NCI-H82 treated with DMSO at 0.1 percent for 48 hours (cell line): Measurements from ENCODE around the gene PDGFA.

ENCODE experiments used
- DNase-seq: peaks from one replicate; lab custom pipeline; 2025; ENCODE audit not compliant: unreplicated experiment; lab: John Stamatoyannopoulos, UW

Gene PDGFA

GRCh38 chr7:475425-475728 is 44.3 kb downstream of the PDGFA start:
- DNase-seq, result no peak

- no peak for DNase-seq
Measured at GRCh38 chr7:474605-475424, 44.8 kb downstream of the PDGFA start.

DNA sequence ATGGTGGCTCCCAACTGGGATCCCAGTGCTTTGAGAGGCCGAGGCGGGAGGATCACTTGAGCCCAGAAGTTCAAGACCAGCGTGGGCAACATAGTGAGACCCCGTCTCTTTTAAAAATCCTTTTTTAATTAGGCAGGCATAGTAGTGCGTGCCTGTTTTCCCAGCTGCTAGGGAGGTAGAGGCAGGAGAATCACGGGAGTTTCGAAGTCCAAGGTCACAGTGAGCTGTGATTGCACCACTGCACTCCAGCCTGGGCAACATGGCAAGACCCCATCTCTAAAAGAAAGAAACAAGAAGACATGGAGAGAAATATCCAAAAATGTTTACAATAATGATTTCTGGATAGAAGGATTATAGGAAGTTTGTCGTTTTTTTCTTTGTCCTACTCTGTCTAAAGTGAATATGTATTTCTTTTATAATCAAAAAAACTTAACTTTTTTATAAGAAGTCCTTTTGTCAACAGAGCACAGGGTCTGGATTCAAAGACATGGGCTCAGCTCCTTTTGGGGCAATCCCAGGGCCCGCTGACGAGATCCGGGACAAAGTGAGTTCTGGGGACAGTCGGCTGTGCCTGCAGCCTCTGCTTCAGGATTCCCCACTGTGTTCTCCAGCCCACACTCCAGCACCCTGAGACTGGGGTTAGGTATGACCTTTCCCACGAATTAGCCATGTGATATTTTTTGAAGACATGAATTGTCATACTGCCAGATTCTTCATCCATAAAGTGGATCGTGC is 45.6 kb downstream of the PDGFA start:
- DNase-seq, result no peak

DNA sequence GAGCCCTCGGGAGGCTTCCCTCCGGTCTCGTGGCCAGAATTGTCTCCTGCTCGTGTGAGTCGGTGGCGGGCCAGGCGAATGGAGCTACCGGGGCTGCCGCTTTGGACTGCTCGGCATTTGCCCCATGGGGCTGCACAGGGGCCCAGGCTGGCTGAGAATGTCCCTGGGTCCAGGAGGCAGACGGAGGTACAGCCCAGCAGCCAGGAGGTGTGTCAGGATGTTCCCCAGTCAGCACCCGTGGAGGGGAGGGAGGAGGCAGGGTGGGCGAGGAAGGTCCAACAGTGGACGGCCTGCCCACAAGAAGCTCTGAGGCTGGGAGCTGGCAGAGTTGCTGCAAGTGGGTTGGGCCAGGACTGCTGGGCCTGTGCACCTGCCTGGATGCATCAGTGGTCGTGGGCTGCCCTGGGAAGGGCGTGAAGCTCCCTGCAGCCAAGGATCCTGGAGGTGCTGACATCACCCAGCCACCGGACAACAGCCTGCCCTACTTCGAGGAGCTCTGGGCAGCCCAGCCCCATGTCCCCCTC is 46.4 kb downstream of the PDGFA start:
- no peak for DNase-seq

GRCh38 chr7:472640-472957 is 47.0 kb downstream of the PDGFA start:
- no peak for DNase-seq

- DNase-seq, result no peak
Measured at GRCh38 chr7:471866-472639, 47.6 kb downstream of the PDGFA start.

DNA sequence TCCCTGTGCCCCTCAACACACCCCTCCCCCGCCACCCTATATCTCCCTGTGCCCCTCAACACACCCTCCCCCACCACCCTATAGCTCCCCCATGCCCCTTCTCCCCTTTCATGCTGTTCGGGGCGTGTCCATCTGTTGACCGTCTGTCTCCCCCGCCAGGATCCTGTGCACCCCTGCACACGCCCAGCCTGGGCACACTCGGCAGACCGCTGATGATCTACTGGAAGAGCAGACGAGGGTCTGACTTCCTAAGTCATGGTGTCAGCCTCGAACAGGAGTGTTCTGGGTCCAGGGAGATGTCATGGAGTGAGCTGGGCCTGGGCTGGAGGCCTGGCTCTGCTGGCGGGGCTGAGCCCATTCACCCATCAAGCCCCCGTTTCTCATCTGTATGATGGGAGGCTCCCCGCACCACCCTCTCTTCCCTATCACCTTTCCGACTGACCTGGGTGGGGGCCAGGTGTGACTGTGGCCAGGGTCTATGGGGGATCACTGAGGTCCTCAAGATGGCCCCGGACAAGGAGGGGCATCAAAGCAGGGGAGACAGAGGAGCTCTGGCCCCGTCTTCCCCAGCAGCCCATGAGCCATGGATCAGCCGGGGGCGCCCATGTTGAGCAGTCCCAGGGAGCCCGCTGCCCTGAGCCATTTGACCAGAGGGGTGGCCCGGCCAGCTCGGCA is 48.3 kb downstream of the PDGFA start:
- no peak for DNase-seq

- DNase-seq, result no peak
Measured at GRCh38 chr7:469563-469961, 50.1 kb downstream of the PDGFA start.

DNA sequence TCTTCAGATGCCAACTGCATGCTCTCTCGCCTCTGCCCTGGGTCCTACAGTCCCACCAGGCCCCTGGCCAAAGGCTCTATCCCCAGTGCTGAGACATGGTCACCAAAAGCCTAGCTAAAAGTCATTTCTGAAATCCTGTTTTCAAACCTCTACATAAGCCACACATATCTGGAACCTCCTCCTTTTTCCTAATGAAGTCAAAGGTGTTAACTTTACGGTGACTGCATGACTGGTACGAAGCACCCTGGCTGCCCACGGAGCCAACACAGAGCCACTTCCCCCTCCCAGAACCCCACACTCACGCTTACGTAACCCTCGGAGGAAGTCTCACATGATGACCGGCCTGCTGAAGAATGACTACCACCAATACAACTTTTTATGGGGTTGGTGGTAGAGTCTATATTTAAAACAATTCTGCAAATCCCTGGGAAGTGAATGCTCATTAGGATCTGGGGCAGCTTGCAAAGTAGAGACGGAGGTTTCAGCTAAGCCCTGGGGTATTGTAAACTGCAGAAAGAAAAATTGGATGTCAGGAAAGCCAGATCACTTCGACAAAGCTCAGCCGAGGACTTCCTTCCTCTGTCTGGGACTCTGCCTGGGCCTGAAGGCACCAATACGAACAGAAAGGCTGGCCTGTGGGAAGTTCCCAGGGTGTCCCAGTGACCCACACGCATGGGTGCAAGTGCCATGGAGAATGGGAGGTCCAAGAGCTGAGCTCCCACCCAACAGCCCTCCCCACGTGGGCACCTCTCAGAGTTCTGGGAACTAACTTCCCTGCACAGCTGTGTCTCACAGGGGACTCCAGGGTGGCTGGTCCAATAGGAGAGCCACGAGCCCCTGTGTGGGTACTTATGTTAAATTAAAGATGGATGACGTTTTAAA is 50.7 kb downstream of the PDGFA start:
- no peak for DNase-seq

DNA sequence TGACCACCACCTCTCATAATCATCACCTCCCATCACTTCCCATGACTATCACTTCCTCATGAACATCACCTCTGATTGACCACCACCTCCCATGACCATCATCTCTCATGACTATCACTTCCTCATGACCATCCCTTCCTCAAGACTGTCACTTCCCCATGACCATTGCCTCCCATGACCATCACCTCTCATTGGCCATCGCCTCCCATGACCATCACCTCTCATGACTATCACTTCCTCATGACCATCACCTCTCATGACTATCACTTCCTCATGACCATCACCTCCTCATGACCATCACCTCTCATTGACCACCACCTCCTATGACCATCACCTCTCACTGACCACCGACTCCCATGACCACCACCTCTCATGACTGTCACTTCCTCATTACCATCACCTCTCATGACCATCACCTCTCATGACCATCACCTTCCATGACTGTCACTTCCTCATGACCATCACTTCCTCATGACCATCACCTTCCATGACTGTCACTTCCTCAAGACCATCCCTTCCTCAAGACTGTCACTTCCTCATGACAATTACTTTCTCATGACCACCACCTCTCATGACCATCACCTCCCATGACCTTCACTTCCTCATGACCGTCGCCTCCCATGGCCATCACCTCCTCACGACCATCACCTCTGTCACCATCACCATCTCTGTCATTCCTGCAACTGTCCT is 51.6 kb downstream of the PDGFA start:
- no peak for DNase-seq

DNA sequence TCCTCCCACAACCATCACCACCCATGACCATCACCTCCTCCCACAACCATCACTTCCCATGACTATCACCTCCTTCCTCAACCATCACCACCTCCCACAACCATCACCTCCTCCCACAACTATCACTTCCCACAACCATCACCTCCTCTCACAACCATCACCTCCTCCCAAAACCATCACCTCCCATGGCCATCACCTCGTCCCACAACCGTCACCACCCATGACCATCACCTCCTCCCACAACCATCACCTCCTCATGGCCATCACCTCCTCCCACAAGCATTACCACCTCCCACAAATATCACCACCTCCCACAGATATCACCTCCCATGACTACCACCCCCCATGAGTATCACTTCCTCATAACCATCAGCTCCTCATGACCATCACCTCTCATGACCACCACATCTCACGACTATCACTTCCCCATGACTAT is 52.2 kb downstream of the PDGFA start:
- DNase-seq, result no peak

GRCh38 chr7:466465-467191 is 53.0 kb downstream of the PDGFA start:
- DNase-seq, result no peak

DNA sequence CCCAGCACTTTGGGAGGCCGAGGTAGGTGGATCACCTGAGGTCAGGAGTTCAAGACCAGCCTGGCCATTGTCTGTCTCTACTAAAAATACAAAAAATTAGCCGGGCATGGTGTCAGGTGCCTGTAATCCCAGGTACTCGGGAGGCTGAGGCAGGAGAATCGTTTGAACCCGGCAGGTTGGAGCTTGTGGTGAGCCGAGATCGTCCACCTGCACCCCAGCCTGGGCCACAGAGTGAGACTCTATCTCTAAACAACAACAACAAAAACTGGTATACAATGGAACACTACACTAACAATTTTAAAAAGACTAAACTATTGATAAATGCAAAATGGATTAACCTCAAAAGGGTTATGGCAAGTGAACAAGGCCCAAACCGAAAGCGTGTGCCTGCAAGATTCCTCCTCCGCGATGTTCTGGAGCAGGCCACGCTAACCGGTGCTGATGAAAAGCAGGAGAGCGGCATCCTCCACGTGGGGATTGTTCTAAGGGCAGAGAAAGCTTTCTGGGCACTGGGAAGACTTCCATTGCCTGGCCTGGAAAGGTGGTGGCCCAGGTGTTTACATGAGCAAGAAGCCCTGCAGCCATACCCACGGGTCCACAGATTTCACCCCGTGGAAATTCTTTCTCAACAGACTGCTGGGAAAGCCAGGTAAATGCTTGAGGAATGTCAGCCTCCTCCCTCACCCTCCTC is 53.8 kb downstream of the PDGFA start:
- DNase-seq, result no peak

GRCh38 chr7:464454-465401 is 54.9 kb downstream of the PDGFA start:
- DNase-seq, result no peak

GRCh38 chr7:463817-464453 is 55.7 kb downstream of the PDGFA start:
- DNase-seq, result no peak

DNA sequence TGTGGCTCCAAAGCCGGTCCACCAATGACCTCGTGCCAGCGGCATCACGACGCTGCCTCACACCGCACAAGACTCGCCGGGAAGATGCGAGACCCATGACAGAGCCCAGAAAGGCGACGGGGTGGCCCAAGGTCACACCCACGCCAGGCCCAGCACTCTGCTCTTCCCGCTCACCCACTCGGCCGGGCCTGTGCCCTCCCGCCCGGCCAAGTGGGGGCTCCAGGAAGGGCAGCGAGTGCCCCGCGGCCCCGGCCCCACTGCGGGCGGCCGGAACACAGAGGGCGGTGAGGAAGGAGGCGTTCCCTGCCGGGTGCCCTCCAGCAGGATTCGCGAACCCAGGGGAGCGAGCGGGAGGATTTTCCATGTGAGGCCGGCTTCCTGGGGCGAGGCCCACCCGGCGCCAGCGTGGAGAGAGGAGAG is 56.3 kb downstream of the PDGFA start:
- no peak for DNase-seq
